Sigmoid colon (tissue), 7 donors: ENCODE data around the gene TMEM191B. TPM values are rescaled to one million over a fixed set of nuclear protein-coding genes. Genes with fewer than 3 reads are reported as not detected.
"Not testable (repeated sequence)": the region's sequence is repeated elsewhere in the genome, so short reads cannot be mapped to it uniquely, and the experiment has no call there.

Experiments
- DNase-seq: peaks from one replicate; pipeline ENCODE4 v3.0.0-alpha.2; 2019
- H3K27ac ChIP-seq, 4 donors: fragments of 200-600 bp; sonication (generic); one replicate each; pipeline ENCODE4 v1.5.1; 2016 to 2019; ENCODE audit warnings: mild to moderate bottlenecking in 1 of 4
- H3K27me3 ChIP-seq, 3 donors: fragments of 200-600 bp; sonication (generic); one replicate each; pipeline ENCODE4 v1.5.1; 2019; ENCODE audit warnings: mild to moderate bottlenecking in 1 of 3
- H3K36me3 ChIP-seq, 4 donors: fragments of 200-600 bp; sonication (generic); one replicate each; pipeline ENCODE4 v1.5.1; 2016 to 2019
- H3K4me1 ChIP-seq, 4 donors: fragments of 200-600 bp; sonication (generic); one replicate each; pipeline ENCODE4 v1.5.1; 2017 to 2019
- H3K4me3 ChIP-seq, 4 donors: fragments of 200-600 bp; sonication (generic); one replicate each; pipeline ENCODE4 v1.5.1; 2017 to 2019; ENCODE audit warnings: mild to moderate bottlenecking in 2 of 4, moderate library complexity in 1 of 4
- H3K9me3 ChIP-seq, 4 donors: fragments of 200-600 bp in 3 of 4; sonication (generic) in 3 of 4; one replicate each; pipeline versions ENCODE4 v1.5.1 to v1.6.1; 2013 to 2019
- WGBS, 2 donors: extraction: QIAGEN DNeasy Blood & Tissue Kit; methylation state at CpG; one replicate each; pipeline ENCODE4 v1.1.7; 2013; 5-methylcytosine and 5-hydroxymethylcytosine counted together
- intact Hi-C: fragments of 100-400 bp; cut with DNase I; formaldehyde crosslinking; loops from one replicate; pipeline ENCODE4 v1.15.1; 2023
- polyA plus RNA-seq, 3 donors: library from polyadenylated mRNA; stranded (reverse); fragments of 200-250 nt; gene quantifications; one replicate each; pipeline ENCODE4 v1.2.3, GENCODE V29; 2013
- total RNA-seq, 4 donors: library from RNA; depleted of rRNA; stranded (reverse); fragments of >200 nt; gene quantifications; one replicate each; pipeline ENCODE4 v1.1.0, GENCODE V29; 2016
- donor health status: healthy with polysubstance abuse.
- donor health status: Bipolar disorder and iron deficiency.
- donor health status: healthy.

TMEM191B gene
- under 1 TPM in 2 of 4 donors, not detected in 2; 0.36 to 0.55 TPM for total RNA-seq
- polyA plus RNA-seq: 1 to 10 TPM in 2 of 3 donors, under 1 TPM in 1; 0.69 to 6.6 (median 2.4) TPM

DNA sequence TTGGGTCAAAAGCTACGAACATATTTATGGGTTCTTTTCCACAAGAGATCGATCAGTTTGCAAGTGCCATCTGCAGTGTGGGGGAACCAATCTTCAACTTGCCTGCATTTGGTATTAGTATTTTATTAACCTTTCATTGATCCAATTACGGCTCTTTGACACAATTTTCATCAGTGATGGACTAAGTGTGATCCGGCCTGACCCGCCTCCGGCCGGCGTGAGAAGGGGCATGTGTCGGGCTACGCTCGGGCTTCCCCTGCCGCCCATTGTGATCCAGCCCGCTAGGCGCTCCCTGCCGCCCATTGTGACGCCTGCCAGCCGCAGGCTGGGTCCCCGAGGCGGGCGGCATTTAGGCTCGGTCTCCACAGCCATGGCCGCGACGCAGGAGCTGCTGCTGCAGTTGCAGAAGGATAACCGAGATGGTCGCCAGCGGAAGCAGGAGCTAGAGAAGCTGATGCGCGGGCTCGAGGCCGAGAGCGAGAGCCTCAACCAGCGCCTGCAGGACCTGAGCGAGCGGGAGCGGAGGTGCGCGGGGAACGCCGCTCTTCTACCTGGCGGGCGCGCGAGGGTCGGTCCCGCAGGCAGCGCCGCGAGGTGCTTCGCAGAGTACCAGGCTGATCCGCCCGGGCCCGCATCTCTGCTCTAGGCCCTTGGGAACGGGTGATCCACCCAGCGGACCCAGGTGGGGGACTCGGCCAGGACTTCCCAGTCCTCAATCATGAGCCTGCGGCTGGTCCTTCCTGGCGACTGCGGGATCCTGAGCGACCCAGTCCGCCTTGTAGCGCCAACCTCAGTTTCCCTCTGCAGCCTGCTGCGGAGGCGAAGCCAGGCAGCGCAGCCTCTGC, at the start of gene TMEM191B:
Gene TMEM191B (plus strand): TSS at position 51 of the 845 bp plus-strand sequence. CDS start 179 bp downstream, at position 230.
- no CpG with 5 or more reads among the region's 65 CpGs for WGBS, 2 donors
- H3K27ac ChIP-seq: peak within 1 kb of the TSS in 1 of 4 donors; percentile 55
- intact Hi-C loops: not testable (repeated sequence)

DNA sequence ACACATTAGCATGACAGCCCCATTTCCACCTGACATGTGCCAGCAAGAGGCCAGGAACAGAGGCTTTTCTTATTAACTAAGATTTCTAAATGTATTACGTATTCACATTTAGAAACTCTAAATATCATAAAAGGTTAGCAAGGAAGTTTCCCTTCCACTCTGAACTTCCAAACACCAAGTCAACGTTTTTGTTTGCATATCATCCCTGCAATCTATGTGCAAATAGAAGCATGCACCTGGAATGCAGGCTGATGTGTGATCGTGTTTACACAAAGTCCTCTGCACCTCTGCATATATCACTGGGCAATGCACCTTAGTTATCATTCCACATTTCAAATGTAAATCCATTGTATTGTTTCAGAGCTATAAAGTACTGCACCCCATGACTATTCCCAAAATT, 31.4 kb upstream of the TMEM191B start:
- H3K27me3 ChIP-seq, H3K9me3 ChIP-seq, DNase-seq, H3K4me1 ChIP-seq, H3K36me3 ChIP-seq, intact Hi-C loops, H3K27ac ChIP-seq, H3K4me3 ChIP-seq: not testable (repeated sequence)
- WGBS, 2 donors: no CpG with 5 or more reads among the region's 3 CpGs

More for the DNA sequence above, at the start of gene TMEM191B:
- DNase-seq, H3K36me3 ChIP-seq, H3K27me3 ChIP-seq, H3K9me3 ChIP-seq, H3K4me1 ChIP-seq: not testable (repeated sequence)
- H3K4me3 ChIP-seq: peak within 1 kb of the TSS in 3 of 4 donors; percentile 18 to 41 (median 24)

GRCh38 chr22:18511327-18511726, 16.3 kb upstream of the TMEM191B start:
- not testable (repeated sequence) for DNase-seq

GRCh38 chr22:18512378-18512777, 15.2 kb upstream of the TMEM191B start:
- H3K27me3 ChIP-seq, H3K4me1 ChIP-seq, intact Hi-C loops, H3K4me3 ChIP-seq, H3K9me3 ChIP-seq, H3K27ac ChIP-seq, H3K36me3 ChIP-seq: not testable (repeated sequence)
- peak; percentile 57 for DNase-seq
- 40 to 46% methylated on average over 6 of the region's 10 CpGs for WGBS, 2 donors

More at GRCh38 chr22:18511327-18511726, 16.3 kb upstream of the TMEM191B start:
- H3K36me3 ChIP-seq, H3K4me1 ChIP-seq, H3K9me3 ChIP-seq, H3K4me3 ChIP-seq, intact Hi-C loops, H3K27me3 ChIP-seq, H3K27ac ChIP-seq: not testable (repeated sequence)
- WGBS, 2 donors: 60% methylated on average over 6 of the region's 6 CpGs; no CpG with 5 or more reads in 1 of the 2 donors

DNA sequence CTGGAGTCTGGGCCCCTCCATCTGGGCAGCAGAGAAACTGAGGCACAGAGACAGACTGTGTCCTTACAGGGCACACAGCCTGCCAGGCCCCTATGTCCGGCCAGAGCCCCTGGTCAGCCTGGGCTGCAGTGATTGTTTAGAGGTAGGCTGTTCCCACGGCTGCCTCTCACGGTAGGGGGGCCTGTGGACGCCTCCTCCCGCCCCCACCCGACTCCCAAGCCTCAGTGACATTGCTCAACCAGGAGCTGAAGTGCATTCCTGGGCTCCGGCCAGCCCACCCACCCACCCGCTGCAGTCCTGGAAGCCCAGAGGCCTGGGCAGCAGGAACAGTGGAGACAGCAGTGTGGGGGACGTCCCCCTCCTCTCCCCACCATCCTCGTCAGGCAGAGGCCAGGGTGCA, 14.1 kb upstream of the TMEM191B start:
- 17 to 32% methylated on average over 1 to 5 of the region's 10 CpGs for WGBS, 2 donors
- H3K27ac ChIP-seq, H3K4me3 ChIP-seq, H3K4me1 ChIP-seq, H3K27me3 ChIP-seq, H3K9me3 ChIP-seq, DNase-seq, H3K36me3 ChIP-seq, intact Hi-C loops: not testable (repeated sequence)

- H3K36me3 ChIP-seq, H3K9me3 ChIP-seq, H3K27ac ChIP-seq, H3K27me3 ChIP-seq, intact Hi-C loops, DNase-seq, H3K4me3 ChIP-seq, H3K4me1 ChIP-seq: not testable (repeated sequence)
- no CpG with 5 or more reads among the region's 5 CpGs for WGBS, 2 donors
These were observed 9.5 kb upstream of the TMEM191B start, which contains the start of gene GGTLC3 for GRCh38 chr22:18518061-18518460. Gene GGTLC3, minus strand, starts transcription at chr22:18518161. Its CDS starts 264 bp downstream, at chr22:18517897.

DNA sequence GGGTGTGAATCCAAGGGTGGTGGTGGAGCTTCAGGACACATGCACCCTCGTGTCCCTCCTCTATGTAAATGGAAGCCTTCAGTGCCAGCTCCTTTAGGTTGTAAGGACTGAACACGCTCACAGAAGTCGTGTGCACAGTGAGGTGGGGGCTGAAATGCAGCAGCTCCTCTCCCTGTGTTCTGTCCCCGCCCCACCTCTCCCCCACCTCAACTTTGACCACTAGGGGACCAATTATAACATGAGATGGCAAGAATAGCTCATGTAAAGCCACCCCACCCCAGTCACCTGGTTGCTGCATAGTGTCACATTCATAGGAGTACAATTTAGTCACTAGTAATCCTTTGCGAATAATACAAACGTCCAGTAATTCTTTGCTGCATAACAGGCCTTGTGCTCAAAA, 4.8 kb upstream of the TMEM191B start:
- H3K4me3 ChIP-seq, H3K9me3 ChIP-seq, DNase-seq, intact Hi-C loops, H3K4me1 ChIP-seq, H3K36me3 ChIP-seq, H3K27me3 ChIP-seq, H3K27ac ChIP-seq: not testable (repeated sequence)
- no CpG with 5 or more reads among the region's 6 CpGs for WGBS, 2 donors

DNA sequence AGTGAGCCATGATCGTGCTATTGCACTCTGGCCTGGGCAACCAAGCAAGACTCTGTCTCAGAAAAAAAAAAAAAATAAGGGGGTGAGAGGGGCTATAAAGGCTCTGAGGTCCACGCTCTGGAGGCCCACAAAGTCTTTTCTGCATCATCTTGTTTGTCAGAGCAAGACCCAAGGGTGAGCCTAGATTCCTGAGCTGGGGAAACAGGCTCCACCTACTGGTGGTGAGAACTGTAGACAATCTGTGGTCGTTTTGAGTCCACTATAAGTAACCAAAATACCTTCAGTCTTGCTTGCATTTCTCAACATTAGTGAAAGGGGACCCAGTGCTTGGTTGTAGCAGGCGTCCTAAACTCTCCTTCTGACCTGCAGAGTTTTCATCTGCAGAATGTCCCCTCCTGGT, 4.3 kb upstream of the TMEM191B start:
- H3K9me3 ChIP-seq, H3K36me3 ChIP-seq, H3K4me3 ChIP-seq, H3K4me1 ChIP-seq, H3K27me3 ChIP-seq, intact Hi-C loops, DNase-seq, H3K27ac ChIP-seq: not testable (repeated sequence)
- WGBS, 2 donors: no CpG with 5 or more reads among the region's 4 CpGs

GRCh38 chr22:18528597-18529415, 1.2 kb downstream of the TMEM191B start:
- intact Hi-C loops, H3K4me1 ChIP-seq, H3K36me3 ChIP-seq, H3K9me3 ChIP-seq, H3K27me3 ChIP-seq: not testable (repeated sequence)
- Histone ChIP-seq H3K27ac (peak overlapping the region in 1 of 4 donors; percentile 55), H3K4me3 (peak overlapping the region in 3 of 4 donors; percentile 18 to 41 (median 24))
- 0 to 1% methylated on average over 27 to 29 of the region's 66 CpGs for WGBS, 2 donors
- DNase-seq: peak; percentile 85

- intact Hi-C loops, DNase-seq: not testable (repeated sequence)
These were observed 2.0 kb downstream of the TMEM191B start for GRCh38 chr22:18529416-18530145.

GRCh38 chr22:18533633-18534032, 6.0 kb downstream of the TMEM191B start:
- not testable (repeated sequence) for DNase-seq
- no CpG with 5 or more reads among the region's 11 CpGs for WGBS, 2 donors

More at GRCh38 chr22:18529416-18530145, 2.0 kb downstream of the TMEM191B start:
- H3K9me3 ChIP-seq, H3K36me3 ChIP-seq, H3K4me3 ChIP-seq, H3K27ac ChIP-seq, H3K4me1 ChIP-seq, H3K27me3 ChIP-seq: not testable (repeated sequence)
- WGBS, 2 donors: 0 to 3% methylated on average over 9 to 11 of the region's 57 CpGs

DNA sequence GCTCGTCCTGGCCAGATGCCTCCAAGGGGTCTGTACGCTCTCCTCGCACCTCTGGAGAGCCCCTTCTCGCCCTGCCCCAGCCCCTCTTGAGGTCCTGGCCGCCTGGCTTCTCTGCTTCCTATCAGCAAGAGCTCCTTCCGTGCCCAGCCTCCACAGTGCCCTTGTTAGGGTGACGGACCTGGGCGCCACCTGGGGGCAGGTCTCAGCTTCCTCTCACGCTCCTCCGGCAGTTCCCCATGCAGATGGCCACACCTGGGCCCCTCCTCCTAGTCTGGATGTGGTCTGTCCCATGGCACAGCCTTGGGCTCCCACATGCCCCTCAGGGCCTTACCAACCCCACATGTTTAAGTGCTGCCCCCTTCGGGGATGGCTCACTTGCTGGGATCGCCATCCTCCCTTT, 6.7 kb downstream of the TMEM191B start:
- H3K9me3 ChIP-seq, DNase-seq, H3K27me3 ChIP-seq, H3K4me3 ChIP-seq, H3K27ac ChIP-seq, intact Hi-C loops, H3K36me3 ChIP-seq, H3K4me1 ChIP-seq: not testable (repeated sequence)
- 64 to 70% methylated on average over 1 to 2 of the region's 12 CpGs for WGBS, 2 donors

More at GRCh38 chr22:18533633-18534032, 6.0 kb downstream of the TMEM191B start:
- H3K9me3 ChIP-seq, H3K36me3 ChIP-seq, H3K27ac ChIP-seq, H3K27me3 ChIP-seq, intact Hi-C loops, H3K4me3 ChIP-seq, H3K4me1 ChIP-seq: not testable (repeated sequence)
